Ishikawa (cell line): Measurements from ENCODE around the gene GPR15LG.

ENCODE experiments used
- CEBPB ChIP-seq: IDR thresholded peaks from 2 replicates; pipeline ENCODE4 v1.6.1; 2012
- CREB1 ChIP-seq: IDR thresholded peaks from 2 replicates; pipeline ENCODE4 v1.6.1; 2012; ENCODE audit warnings: low read depth
- EGR1 ChIP-seq: IDR thresholded peaks from 2 replicates; pipeline ENCODE4 v1.6.1; 2012
- EP300 ChIP-seq: IDR thresholded peaks from 2 replicates; pipeline ENCODE4 v1.6.1; 2012; ENCODE audit warnings: borderline replicate concordance
- MAX ChIP-seq: IDR thresholded peaks from 2 replicates; pipeline ENCODE4 v1.6.1; 2012
- RAD21 ChIP-seq: IDR thresholded peaks from 2 replicates; pipeline ENCODE4 v1.6.1; 2012; ENCODE audit warnings: low read depth
- TAF1 ChIP-seq: IDR thresholded peaks from 2 replicates; pipeline ENCODE4 v1.6.1; 2012; ENCODE audit warnings: low read depth, mild to moderate bottlenecking
- TCF12 ChIP-seq: IDR thresholded peaks from 2 replicates; pipeline ENCODE4 v1.6.1; 2012; ENCODE audit warnings: low read depth
- TEAD4 ChIP-seq: IDR thresholded peaks from 2 replicates; pipeline ENCODE4 v1.6.1; 2012
- USF1 ChIP-seq: IDR thresholded peaks from 2 replicates; pipeline ENCODE4 v1.6.1; 2012
- YY1 ChIP-seq: IDR thresholded peaks from 2 replicates; pipeline ENCODE4 v1.6.1; 2012; ENCODE audit warnings: low read depth
- TF ChIP-seq, protein P1 (sequence below): IDR thresholded peaks from 2 replicates; pipeline ENCODE4 v1.6.1; 2012; ENCODE audit warnings: low read depth, mild to moderate bottlenecking

- TF ChIP-seq CREB1 = no peak
- TF ChIP-seq, protein P1, sequence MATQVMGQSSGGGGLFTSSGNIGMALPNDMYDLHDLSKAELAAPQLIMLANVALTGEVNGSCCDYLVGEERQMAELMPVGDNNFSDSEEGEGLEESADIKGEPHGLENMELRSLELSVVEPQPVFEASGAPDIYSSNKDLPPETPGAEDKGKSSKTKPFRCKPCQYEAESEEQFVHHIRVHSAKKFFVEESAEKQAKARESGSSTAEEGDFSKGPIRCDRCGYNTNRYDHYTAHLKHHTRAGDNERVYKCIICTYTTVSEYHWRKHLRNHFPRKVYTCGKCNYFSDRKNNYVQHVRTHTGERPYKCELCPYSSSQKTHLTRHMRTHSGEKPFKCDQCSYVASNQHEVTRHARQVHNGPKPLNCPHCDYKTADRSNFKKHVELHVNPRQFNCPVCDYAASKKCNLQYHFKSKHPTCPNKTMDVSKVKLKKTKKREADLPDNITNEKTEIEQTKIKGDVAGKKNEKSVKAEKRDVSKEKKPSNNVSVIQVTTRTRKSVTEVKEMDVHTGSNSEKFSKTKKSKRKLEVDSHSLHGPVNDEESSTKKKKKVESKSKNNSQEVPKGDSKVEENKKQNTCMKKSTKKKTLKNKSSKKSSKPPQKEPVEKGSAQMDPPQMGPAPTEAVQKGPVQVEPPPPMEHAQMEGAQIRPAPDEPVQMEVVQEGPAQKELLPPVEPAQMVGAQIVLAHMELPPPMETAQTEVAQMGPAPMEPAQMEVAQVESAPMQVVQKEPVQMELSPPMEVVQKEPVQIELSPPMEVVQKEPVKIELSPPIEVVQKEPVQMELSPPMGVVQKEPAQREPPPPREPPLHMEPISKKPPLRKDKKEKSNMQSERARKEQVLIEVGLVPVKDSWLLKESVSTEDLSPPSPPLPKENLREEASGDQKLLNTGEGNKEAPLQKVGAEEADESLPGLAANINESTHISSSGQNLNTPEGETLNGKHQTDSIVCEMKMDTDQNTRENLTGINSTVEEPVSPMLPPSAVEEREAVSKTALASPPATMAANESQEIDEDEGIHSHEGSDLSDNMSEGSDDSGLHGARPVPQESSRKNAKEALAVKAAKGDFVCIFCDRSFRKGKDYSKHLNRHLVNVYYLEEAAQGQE = no peak
- no peak for TF ChIP-seq CEBPB
- no peak for TF ChIP-seq YY1
- no peak for TF ChIP-seq TCF12
- TF ChIP-seq EP300 = no peak
- TF ChIP-seq MAX = no peak
- no peak for TF ChIP-seq RAD21
- no peak for TF ChIP-seq TAF1
- no peak for TF ChIP-seq USF1
- TF ChIP-seq TEAD4 = no peak
- TF ChIP-seq EGR1 = no peak
These were observed 48.3 kb downstream of the GPR15LG start for GRCh38 chr10:84221916-84222315.
